C4-2B (cell line): ENCODE data around the gene SOX9.

ENCODE experiments used
- CTCF ChIP-seq: fragments of 450-650 bp; conservative IDR thresholded peaks from 2 replicates; pipeline ENCODE4 v1.5.1; 2017; ENCODE audit warnings: mild to moderate bottlenecking
- ZFX ChIP-seq: fragments of 450-650 bp; IDR thresholded peaks from 2 replicates; pipeline ENCODE4 v1.6.1; 2017

GRCh38 chr17:72167593-72167992, 46.8 kb downstream of the SOX9 start:
- no peak for TF ChIP-seq CTCF
- no peak for TF ChIP-seq ZFX
